Mucosa of gallbladder (tissue), 1 donor: ENCODE data around the gene FGF12. TPM values are rescaled to one million over a fixed set of nuclear protein-coding genes. Genes with fewer than 3 reads are reported as not detected.

Experiments
- DNase-seq: peaks from one replicate; pipeline ENCODE4 v3.0.0-alpha.2; 2020; ENCODE audit warnings: low spot score
- total RNA-seq: library from RNA; stranded (reverse); gene quantifications from one replicate; pipeline ENCODE4 v1.2.1, GENCODE V29; 2021
- donor health status: DM: no; HTN: no; CAD: no.

Gene FGF12
- total RNA-seq, 1 donor from 2014 or later: 1.4 TPM

DNA sequence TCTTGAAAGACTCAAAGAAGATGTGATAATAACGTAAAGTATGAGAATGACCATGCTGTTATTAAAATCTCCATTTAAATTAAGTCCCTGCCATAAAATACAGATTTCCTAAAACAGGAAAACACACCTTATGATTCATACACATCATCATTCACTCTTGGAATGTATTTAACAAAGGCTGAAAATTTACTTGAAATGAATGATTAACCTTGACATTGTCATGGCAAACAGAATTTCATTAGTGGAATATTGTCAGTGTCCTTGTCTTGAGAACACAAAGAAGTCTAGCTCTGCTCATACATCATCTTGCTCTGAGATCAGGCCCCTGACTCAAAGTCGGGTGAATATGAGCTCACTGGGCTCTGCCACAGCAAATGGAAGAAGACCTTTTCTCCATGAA lies 313.9 kb downstream of the FGF12 start:
- DNase-seq: no peak

DNA sequence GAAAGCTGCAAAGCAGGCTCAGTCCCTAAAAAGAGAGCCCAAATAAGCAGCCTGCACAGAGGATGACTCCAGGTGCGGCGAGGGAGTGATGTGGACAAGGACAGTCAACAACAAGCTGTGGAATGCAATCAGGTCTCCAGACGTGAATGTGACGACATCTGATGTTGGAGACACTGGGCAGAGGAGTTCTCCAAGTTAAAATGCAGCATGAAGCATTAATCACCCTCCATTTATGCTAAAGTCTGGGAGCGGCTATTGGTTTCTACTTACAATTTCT lies 316.7 kb downstream of the FGF12 start:
- DNase-seq: no peak

DNA sequence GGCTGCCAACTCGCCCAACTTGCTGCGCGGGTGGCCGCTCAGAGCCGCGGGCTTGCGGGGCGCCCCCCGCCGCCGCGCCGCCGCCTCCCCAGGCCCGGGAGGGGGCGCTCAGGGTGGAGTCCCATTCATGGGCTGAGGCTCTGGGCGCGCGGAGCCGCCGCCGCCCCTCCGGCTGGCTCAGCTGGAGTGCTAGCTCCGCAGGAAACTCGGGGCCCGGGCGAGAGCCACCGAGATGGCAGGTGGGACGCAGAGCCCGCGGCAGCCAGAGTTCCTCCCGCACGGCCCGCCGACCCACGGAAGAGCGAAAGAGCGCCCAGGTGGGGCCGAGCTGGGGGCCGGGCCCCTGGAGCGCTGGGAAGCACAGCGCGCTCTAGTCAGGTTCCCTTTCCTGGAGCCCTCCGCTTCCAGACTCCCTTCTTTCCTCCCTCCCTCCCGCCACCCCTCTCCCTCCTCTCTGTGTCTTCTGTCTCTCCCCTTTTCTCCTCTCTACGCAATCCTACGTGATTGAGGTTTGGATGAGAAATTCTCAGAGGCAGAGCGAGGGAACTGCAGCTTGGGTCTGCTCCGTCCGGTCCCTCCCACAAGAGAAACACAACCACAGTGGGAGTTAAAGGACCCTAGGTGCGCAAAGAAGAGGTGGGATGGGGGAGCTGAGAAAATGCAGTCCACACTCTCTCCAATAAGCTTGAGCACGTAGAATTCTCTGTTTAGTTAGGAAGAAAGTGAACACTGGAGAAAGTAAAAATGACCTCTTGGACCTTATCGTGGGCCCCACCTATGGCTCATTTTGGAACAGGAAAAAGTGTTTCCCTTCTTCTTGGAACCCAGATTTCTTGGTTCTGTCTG lies 317.3 kb downstream of the FGF12 start:
- DNase-seq: no peak

GRCh38 chr3:192409201-192409837 lies 318.0 kb downstream of the FGF12 start:
- DNase-seq: no peak

DNA sequence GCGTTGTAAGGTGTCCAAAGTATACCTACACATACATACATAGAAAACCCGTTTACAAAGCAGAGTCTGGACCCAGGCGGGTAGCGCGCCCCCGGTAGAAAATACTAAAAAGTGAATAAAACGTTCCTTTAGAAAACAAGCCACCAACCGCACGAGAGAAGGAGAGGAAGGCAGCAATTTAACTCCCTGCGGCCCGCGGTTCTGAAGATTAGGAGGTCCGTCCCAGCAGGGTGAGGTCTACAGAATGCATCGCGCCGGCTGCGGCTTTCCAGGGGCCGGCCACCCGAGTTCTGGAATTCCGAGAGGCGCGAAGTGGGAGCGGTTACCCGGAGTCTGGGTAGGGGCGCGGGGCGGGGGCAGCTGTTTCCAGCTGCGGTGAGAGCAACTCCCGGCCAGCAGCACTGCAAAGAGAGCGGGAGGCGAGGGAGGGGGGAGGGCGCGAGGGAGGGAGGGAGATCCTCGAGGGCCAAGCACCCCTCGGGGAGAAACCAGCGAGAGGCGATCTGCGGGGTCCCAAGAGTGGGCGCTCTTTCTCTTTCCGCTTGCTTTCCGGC lies 318.6 kb downstream of the FGF12 start:
- no peak for DNase-seq

- DNase-seq: no peak
Observed at GRCh38 chr3:192408007-192408646, 319.2 kb downstream of the FGF12 start.

DNA sequence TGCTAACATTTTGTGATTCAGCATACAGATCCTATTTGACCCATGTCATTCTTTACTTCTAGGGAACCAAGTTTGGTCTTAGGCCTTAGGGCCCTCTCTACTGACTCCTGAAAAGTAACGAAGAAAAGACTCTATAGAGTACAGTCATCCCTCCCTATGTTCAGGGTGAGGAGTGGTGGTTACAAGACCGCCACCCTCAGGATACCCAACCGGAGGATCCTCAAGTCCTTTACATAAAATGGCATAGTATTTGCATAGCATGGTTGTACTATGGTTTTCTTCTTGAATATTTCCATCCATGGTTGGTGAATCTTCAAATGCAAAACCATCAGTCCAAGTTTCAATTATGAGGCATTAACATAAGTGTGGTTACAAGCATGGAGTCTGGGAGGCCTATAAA lies 327.6 kb downstream of the FGF12 start:
- DNase-seq: no peak

DNA sequence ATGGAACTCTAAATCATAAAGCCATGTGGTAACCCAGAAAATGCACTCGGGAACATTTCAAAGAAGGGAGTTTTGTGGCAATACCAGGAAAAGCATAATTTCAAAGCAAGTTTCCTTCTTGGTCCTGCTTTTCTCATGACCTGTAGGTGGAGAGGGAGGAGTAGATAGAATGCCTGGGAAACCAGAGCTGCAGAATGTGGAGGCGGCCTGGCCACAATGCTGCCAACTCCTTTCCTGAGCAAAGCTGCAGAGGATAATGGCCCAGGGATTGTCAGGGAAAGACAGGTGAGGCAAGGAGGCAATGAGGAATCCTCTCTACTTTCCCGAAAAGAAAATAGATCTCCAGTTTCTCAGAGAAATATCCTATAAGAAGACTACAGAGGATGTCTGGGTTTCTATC lies 330.3 kb downstream of the FGF12 start:
- no peak for DNase-seq

GRCh38 chr3:192395506-192395905 lies 331.8 kb downstream of the FGF12 start:
- no peak for DNase-seq

DNA sequence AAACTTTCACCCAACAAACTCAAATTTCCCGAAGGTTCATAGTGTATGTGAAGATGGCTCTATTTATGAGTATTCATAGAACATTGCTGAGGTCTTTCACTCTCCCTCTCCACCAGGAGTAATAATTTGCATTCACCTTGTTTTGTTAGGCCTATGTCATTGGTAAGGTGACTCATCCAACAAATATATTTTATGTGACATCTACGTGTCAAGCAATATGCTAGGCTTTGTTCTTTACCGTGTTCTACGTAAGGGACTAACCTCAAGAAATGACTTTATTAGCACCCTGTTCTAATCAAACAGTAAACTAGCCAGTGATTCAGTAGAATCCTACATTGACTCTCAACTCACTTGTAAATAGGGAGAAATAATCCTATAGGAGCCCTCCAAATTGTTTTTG lies 334.4 kb downstream of the FGF12 start:
- DNase-seq: no peak

GRCh38 chr3:192382861-192383260 lies 344.5 kb downstream of the FGF12 start:
- DNase-seq: no peak

DNA sequence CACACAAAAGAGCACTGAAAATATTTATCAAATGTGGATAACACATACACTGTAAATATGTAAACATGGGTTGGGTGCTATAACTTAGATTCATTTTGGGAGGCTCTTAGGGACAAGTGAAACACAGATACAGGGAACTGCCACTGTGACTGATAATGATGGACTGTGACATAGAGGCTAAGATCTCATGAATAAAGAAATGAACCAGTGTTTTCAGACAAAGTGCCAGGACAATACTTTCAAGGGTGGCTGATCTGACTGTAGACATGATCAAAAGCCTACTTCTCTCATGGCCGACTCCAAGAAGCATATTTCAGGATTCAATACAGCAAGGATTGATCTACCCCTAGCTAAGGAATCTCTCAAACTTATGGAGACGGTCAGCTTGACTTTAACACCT lies 353.8 kb downstream of the FGF12 start:
- DNase-seq: no peak

- no peak for DNase-seq
Observed at GRCh38 chr3:192373032-192373431, 354.3 kb downstream of the FGF12 start.

DNA sequence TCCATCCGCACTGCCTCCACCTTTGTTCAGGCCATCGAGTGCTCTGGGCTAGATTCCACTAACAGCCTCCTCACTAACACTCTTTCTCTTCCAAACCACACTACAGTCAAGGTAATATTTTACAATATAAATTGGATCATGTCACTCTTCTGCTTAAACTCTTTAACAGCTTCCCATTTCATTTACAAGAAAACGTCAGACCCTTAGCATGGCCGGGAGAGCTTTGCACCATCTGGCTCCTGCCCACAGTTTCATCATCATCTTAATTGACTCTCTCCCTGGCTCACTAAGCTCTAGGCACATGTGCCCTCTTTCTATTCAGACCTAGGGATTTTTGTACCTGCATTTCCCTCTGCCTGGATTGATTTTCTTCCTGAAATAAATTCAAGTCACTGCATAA lies 354.7 kb downstream of the FGF12 start:
- DNase-seq: no peak

GRCh38 chr3:192371870-192372400 lies 355.4 kb downstream of the FGF12 start:
- no peak for DNase-seq

DNA sequence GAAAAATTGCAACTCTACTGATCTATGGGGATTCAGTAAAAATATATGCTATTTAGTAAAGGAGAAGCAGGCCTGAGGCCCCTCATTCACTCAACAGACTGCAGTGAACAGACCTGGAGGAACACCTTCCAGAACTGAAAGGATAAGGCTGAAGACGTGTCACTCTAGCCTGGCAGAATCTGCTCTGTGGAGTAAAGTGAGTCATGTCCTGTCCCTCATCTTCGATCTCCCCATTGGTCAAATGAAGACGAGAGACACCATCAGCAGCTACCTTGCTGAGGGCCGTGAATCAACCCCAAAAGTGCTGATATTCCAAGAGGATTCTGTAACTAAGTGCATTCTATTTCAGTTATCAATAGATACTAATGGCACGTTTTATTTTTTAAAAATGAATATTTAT lies 359.7 kb downstream of the FGF12 start:
- DNase-seq: no peak

- no peak for DNase-seq
Observed at GRCh38 chr3:192366916-192367315, 360.4 kb downstream of the FGF12 start.

DNA sequence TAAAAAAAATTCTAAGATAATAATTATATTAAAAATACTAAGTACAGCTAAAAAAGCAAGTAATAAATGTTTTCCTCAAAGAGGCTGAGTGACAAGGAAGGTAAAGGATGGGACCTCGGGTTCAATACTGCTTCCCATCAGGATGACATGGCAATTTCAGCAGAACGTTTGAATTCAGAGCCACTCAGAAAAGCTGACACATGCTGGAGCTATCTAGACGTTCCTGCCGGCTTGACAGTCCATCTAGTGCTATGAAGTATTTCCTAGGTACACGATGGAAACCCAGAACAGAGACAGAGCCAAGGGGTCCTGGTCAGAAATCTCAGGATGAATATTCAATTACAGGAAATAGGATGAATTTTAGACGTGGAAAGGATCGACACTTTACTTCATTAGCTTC lies 361.8 kb downstream of the FGF12 start:
- DNase-seq: no peak

GRCh38 chr3:192364316-192364715 lies 363.0 kb downstream of the FGF12 start:
- no peak for DNase-seq

GRCh38 chr3:192354687-192355086 lies 372.7 kb downstream of the FGF12 start:
- DNase-seq: no peak

DNA sequence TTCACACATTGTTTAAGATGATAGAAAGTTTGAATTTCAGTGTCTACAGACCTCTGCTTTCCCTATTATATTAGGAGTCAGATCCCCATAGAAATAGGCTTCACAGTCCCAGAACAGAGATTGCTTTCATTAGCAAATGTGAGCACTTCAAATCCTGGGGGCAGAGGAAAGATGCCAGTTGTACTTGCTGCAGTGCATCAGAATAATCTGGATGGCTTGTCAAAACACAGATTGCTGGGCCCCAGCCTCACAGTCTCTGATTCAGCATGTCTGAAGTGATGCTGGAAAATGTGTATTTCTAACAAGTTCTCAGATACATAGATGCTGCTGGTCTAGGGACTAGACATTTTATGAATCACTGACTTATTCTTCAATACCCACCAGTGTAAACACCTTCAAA lies 375.2 kb downstream of the FGF12 start:
- DNase-seq: no peak

- DNase-seq: no peak
Observed at GRCh38 chr3:192351441-192351840, 375.9 kb downstream of the FGF12 start.

DNA sequence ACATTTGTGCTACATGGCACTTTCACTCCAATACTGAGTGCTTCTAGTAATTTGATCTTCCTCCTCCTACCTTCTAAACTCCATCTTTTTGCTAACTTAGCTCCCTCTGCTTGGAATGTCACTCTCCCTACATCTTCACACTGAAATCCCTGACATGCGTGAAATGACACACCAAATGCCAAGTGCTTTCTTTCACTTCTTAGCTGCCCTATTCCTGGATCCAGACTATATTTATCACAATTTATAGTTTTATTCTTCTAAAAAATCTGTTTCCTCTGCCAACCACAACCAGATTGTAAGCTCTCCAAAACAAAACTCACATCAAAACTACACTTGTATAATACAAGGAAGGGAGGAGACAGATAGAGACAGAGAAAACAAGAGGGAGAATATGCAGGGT lies 387.3 kb downstream of the FGF12 start:
- DNase-seq: no peak
